Measurements from ENCODE around the gene WDR13. TPM values are rescaled to one million over a fixed set of nuclear protein-coding genes. Genes with fewer than 3 reads are reported as not detected.

Gene WDR13
- polyA plus RNA-seq, 12 donors = 77.4 to 117 (median 87.8) TPM; not detected in 1

DNA sequence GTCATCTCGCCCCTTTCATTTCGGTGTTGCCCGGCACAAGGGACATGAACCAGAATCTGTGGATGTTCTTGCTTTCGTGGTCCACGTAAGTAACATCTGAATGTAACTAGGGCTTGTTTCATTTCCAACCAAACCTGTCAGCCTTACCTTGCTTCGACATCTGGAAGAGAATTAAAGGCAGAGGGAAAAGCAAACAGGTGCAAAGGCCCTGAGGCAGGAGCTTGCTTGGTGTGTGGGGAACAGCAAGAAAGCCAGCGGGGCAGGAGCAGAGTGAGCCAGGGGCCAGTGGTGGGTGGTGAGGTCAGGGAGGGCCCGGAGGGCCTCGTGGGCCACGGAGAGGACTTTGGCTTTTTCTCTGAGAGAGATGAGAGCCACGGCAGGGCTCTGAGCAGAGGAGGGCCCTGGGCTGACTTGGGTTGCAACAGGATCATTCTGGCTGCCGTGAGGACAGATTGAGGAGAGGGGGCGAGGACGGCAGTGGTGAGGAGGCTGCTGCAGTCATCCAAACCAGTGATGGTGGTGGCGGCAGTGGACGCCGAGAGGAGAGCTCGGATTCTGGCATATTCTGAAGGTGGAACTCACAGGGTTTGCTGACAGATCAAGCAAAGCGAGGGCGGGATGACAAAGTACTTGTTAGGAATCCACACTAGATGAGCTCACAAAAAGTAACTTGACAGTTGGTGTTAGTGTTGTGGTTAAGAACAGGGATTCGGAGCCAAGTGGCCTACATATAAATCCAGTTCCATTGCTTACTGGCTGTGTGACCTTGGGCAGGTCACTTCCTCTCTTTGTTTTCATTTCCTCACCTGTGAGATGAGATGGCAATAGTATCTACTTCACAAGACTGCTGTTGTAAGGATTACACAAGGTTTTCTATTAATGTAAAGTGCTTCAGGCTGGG lies 6.8 kb upstream of the WDR13 start:
- no peak for DNase-seq

DNA sequence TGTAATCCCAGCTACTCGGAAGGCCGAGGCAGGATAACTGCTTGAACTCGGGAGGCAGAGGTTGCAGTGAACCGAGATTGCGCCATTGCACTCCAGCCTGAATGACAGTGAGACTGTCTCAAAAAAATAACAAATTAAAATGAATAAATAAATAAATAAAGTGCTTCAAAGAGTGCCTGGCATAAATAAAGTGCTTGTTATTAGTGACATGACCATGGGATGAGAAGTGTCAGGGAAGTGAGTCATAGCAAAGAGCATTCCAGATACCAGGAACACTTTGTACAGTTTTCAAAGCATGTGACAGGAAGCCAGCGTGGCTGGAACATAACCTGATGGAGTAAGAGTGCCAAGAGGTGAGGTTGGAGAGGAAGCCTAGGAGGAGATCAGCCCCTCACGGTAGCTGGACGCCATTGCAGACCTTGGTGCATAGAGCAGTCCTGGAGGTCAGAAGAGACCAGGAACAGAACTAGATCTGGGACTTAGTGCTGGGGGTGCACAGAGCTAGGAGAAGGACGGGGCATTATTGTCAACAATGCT lies 6.0 kb upstream of the WDR13 start:
- no peak for DNase-seq

DNA sequence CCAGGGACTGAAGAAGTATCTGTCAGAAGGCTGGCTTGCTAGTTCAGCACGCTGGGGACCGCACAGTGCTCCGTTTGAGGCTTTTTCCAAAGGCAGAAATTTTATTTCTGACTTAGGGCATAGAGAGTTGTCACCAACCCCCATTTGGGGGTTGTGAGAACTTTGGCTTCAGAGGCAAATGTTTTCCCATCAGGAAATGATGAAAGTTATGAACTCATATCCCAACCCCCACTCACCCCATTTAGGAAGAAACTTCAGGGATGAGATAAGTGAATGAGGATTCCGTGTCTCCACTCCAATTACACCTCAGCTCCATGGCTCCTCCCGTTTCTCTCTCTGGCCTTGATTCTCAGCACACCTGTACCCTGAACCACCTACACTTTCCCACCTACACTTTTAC lies 4.3 kb upstream of the WDR13 start:
- DNase-seq = no peak

- DNase-seq = no peak
Observed at GRCh38 chrX:48595929-48596328, 1.4 kb upstream of the WDR13 start.

DNA sequence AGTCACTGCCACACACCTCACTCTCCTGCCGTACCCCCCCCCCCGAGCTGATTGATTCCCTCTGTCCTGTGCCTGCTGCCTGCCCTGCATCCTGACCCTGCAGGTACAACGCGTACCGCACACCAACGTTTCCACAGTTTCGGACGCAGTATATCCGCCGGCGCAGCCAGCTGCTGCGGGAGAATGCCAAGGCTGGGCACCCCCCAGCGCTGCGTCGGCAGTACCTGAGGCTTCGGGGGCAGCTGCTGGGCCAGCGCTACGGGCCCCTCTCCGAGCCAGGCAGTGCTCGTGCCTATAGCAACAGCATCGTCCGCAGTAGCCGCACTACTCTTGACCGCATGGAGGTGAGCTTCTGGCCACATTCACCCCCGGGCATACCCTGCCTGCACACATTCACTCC lies 1.3 kb downstream of the WDR13 start:
- no peak for DNase-seq

DNA sequence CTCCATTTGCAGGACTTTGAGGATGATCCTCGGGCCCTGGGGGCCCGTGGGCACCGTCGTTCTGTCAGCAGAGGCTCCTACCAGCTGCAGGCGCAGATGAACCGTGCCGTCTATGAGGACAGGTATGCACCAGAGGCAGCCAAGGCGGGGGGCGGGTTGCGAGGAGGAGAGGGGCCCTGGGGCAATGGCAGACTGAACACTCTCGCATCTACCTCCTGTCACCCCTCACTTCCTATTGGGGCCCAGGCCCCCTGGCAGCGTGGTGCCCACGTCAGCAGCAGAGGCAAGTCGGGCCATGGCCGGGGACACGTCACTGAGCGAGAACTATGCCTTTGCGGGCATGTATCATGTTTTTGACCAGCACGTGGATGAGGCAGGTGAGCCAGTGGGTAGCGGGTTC lies 2.0 kb downstream of the WDR13 start:
- no peak for DNase-seq

DNA sequence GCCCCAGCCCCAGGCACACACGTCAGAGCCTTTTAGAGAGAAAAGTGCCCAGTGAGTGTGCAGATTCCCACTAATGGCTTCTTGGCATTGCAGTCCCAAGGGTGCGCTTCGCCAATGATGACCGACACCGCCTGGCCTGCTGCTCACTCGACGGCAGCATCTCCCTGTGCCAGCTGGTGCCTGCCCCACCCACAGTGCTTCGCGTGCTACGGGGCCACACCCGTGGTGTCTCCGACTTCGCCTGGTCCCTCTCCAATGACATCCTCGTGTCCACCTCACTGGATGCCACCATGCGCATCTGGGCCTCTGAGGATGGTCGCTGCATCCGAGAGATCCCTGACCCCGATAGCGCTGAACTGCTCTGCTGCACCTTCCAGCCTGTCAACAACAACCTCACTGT lies 2.9 kb downstream of the WDR13 start:
- no peak for DNase-seq

GRCh38 chrX:48601741-48602394 lies 4.6 kb downstream of the WDR13 start:
- no peak for DNase-seq

DNA sequence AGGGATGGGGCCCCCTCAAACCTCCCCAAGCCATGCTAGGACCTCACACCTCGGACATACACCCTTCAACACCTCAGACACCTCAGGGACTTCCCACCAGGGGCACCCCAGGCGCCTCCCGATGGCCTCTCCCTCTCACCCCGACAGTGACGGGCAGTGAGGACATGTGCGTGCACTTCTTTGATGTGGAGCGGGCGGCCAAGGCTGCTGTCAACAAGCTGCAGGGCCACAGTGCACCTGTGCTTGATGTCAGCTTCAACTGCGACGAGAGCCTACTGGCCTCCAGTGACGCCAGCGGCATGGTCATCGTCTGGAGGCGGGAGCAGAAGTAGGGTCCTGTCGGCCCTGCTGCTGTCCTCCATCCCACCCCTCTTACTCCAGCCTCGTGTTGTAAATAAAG lies 7.4 kb downstream of the WDR13 start:
- DNase-seq = no peak

DNA sequence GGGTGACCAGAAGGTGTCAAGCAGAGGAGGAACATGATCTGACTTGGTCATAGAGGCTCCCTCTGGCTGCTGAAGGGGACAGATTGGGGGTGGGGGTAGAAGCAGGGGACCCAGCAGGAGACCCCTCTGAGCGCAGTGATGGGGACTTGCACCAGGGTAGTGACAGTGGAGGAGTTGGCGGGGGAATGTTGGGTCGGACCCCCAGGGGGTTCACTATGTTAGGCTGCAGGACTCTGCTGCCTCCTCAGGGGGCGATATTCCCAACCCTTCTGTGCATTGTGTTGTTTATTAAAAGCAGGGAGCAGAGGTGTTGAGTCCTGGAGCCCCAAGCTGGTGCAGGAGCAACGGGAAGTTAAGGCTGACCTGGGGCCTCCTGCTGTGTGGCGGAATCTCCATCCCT lies 8.8 kb downstream of the WDR13 start:
- no peak for DNase-seq

GRCh38 chrX:48611703-48612102 lies 14.4 kb downstream of the WDR13 start:
- no peak for DNase-seq

DNA sequence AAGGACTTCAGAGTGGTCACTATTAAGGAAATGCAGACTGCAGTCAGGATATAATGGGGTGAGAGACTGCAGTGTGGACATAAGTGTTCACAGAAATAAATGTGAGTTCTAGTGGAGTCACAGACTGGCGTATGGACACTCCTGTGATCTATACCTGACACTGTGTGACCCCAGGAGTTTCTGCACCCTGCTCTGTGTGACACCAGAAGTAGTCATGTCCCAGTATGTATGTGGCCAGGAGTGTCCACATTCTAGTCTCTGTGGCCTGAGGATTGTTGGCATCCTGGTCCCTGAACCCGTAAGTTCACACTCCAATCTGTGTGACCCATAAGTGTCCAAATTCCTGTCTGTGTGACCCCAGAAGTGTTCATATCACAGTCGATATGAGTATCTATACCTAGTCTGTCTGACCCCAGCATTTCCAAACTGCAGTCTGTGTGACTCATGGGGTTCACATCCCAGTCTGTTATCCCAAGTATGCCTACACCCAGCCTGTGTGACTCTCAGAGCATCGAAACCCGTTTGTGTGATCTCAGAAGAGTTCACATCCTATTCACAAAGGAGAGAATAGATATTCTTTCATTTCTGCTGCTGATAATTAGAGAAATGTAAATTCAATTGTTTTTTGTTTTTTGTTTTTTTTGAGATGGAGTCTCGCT lies 16.3 kb downstream of the WDR13 start:
- no peak for DNase-seq

DNA sequence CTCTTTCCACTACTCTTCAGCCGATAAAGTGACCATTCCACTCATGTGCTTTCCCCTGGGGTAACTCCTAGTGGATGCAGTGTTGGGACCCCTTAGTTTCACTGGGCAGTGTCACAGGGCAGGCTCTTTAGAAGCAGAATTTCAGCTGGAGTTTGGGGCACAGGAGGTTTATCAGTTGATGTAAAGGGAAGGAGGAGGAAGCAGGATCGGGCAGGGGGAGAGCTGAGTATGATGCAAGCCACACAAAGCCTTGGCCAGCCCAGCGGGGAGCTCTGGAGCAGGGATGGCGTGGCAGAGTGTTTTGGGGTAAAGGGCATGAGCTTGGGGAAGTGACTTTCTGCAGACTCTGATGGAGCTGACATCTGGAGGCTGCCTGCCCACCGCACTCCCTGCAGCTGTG lies 19.3 kb downstream of the WDR13 start:
- DNase-seq = no peak

- DNase-seq = no peak
Observed at GRCh38 chrX:48617542-48618340, 20.4 kb downstream of the WDR13 start.

DNA sequence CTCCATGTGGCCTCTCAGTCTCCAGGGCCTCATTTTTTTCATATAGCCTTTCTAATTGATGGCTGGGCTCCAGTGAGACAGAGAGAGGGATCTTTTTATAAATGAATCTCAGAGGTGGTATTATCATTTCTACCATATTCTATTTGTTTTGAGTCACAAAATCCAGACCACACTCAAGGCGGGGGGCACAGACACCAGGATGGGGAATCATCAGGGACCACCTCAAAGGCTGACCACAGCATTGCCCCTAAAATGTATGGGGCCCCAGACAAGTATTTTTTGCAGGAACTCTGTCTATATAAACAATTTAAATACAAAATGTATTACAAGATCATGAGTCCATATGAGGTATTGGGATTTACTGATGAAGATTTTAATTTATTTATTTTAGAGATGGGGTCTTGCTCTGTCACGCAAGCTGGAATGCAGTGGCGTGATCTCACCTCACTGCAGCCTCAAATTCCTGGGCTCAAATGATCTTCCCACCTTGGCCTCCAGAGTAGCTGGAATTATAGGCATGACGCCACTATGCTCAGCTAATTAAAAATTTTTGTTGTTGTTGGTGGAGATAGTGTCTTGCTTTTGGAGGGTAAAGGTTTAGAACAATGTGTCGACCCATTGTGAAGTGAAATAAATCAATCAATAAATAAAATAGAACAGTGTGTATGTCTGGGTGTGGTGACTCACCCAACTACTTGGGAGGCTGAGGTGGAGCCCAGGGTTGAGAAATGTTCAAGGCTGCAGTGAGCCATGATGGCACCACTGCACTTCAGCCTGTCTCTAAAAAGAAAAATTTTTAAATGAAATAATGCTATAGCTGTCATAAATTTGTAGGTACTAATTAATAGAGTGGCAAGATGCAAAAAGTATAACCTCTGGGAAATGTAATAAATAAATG lies 29.4 kb downstream of the WDR13 start:
- no peak for DNase-seq

DNA sequence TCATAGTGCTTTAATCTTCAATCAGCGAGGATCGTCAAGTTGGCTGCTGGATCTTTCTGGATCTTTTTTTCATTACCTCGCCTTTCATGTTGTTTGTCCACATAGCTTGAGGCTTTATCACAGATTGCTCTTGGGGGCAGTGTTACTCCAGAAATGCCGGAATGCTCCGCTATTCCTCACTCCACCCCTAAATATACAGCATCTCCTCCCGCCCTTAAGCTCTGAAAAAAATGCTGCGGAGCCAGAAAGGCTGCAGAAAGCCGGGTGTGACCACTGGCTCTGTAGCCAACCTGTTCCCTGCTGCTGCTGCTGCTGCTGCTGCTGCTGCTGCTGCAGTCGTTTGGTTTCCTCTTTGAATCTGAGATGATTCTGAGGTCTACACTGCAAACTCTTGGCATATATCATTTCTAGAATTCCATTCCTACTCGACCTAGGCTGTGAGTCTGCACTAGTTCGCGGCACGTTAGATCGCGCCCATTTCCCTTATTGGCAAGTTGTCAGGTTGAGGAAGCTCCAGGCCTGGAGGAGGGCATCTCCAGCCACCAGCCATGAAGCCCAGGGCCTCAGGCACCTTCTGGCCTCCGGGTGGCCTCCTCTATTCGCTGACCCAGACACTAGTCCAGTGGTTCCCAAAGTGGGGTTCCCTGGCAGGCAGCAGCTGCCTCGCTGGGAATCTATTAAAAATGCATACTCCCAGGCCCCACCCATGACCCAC lies 34.2 kb downstream of the WDR13 start:
- peak; percentile 89 for DNase-seq

DNA sequence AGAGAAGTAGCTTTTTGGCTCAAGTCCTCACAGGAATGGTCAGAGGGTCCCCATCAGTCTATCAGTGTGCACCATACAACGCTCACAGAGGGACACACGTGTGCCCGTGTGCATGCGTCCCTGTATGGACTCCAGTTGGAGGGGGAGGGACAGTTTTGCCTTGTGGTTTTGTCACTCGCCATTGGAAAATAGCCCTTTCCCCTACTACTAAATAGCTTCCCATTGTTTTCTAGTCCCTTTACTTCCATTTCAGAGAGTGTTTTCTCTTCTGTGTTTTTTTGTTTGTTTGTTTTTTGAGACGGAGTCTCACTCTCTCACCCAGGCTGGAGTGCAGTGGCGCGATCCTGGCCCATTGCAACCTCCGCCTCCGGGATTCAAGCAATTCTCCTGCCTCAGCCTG lies 34.9 kb downstream of the WDR13 start:
- DNase-seq = no peak

DNA sequence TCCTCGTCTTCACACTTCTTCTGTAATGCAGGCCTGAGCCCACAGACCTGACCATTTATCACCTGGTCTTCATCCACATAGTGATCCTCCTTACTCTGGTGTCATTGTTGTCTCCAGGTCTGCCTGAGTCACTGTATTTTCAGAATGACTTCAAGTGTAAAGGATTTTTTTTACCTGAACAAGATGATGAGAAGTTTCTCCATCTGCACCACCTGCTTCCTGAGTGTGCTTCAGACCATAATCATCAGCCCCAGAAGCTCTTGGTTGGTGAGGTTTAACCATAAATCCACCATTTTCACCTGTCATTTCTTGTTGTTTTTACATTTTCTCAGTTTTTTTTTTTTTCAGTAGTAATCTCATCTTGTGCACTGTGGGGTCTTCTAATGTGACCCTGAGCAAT lies 39.0 kb downstream of the WDR13 start:
- no peak for DNase-seq

DNA sequence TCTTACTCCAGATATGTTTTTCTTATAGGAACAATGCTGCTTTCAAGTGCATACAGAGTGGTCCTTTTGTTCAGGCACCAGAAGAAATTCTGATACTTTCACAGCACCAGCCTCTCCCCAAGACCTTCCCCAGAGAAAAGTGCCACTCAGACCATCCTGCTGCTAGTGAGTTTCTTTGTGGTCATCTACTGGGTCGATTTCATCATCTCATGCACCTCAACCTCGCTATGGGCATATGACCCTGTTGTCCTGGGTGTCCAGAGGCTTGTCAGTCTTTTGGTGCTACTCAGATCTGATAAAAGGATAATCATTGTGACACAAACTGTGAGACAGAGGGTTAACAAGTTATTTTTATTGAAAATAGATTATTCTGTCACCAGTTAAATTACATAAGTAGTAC lies 39.5 kb downstream of the WDR13 start:
- no peak for DNase-seq

DNA sequence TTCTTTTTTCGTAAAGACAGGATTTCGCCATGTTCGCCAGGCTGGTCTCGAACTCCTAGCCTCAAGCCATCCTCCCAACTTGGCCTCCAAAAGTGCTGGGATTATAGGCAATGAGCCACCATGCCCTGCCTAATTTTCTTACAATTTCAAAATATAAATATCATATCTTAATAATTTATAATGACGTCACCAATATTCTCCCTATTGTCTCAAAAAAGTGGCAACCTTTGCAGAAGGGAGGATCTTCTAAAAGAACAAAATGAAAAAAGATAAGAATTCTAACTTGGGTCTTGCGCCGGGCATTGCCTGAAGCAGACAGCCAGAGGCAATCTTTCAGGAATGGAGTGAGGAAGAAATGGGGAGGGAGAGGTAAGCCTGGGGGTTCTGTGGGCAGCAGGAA lies 48.4 kb downstream of the WDR13 start:
- no peak for DNase-seq

Data from muscle of arm (tissue), 12 donors.